Measurements from ENCODE around the gene EP400. TPM values are rescaled to one million over a fixed set of nuclear protein-coding genes. Genes with fewer than 3 reads are reported as not detected.

The EP400 gene
- total and polyA plus RNA-seq, 8 donors, result 5.2 to 39.8 (median 21.6) TPM

DNA sequence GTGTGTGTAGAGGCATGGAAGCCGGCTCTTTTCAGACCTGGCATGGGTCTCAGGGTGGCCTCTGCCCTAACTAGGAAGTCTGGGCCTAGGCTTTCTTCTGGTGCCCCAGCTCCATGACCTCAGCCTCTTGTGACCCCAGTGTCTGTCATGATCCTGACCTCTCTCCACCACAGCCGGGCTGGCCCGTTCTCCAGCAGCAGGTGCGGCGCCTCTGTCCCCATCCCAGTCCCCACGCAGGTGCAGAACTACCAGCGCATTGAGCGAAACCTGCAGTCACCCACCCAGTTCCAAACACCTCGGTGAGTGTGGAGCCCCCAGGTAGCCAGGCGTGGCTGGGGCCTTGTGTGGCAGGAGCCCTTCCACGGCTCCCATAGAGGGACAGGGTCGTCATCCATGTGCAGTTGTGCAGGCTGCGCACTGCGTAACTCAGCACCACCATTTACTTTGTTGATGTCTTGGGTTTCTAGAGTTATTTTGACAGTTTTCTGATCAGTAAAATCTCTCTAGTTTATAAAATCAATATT, 35.5 kb upstream of the EP400 start:
- intact Hi-C loops (cut with DNase I; ENCODE audit: low total_unique reads), result no loop called here
- peaks cover 9 to 20% (median 14%) of the 10 kb centered on the region in 4 donors for H3K4me1 ChIP-seq
- WGBS, 5 donors, result 91 to 94% (median 93%) methylated on average over 13 to 14 of the region's 14 CpGs
- H3K9me3 ChIP-seq, result no peaks in the 10 kb centered on the region
- no peak overlapping the region for H3K27ac ChIP-seq
- no peak overlapping the region for H3K4me3 ChIP-seq
- DNase-seq, result no peak
- H3K27me3 ChIP-seq, result no peaks in the 10 kb centered on the region
- TF ChIP-seq POLR2AphosphoS5 (IDR thresholded peaks at IDR 0.05) (no peak), POLR2A (IDR thresholded peaks at IDR 0.05) (no peak), EP300 (IDR thresholded peaks at IDR 0.05) (no peak)
- TF ChIP-seq, protein P1, sequence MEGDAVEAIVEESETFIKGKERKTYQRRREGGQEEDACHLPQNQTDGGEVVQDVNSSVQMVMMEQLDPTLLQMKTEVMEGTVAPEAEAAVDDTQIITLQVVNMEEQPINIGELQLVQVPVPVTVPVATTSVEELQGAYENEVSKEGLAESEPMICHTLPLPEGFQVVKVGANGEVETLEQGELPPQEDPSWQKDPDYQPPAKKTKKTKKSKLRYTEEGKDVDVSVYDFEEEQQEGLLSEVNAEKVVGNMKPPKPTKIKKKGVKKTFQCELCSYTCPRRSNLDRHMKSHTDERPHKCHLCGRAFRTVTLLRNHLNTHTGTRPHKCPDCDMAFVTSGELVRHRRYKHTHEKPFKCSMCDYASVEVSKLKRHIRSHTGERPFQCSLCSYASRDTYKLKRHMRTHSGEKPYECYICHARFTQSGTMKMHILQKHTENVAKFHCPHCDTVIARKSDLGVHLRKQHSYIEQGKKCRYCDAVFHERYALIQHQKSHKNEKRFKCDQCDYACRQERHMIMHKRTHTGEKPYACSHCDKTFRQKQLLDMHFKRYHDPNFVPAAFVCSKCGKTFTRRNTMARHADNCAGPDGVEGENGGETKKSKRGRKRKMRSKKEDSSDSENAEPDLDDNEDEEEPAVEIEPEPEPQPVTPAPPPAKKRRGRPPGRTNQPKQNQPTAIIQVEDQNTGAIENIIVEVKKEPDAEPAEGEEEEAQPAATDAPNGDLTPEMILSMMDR (IDR thresholded peaks at IDR 0.05), result no peak
- H3K36me3 ChIP-seq, result peaks cover 84 to 95% (median 95%) of the 10 kb centered on the region in 4 donors

DNA sequence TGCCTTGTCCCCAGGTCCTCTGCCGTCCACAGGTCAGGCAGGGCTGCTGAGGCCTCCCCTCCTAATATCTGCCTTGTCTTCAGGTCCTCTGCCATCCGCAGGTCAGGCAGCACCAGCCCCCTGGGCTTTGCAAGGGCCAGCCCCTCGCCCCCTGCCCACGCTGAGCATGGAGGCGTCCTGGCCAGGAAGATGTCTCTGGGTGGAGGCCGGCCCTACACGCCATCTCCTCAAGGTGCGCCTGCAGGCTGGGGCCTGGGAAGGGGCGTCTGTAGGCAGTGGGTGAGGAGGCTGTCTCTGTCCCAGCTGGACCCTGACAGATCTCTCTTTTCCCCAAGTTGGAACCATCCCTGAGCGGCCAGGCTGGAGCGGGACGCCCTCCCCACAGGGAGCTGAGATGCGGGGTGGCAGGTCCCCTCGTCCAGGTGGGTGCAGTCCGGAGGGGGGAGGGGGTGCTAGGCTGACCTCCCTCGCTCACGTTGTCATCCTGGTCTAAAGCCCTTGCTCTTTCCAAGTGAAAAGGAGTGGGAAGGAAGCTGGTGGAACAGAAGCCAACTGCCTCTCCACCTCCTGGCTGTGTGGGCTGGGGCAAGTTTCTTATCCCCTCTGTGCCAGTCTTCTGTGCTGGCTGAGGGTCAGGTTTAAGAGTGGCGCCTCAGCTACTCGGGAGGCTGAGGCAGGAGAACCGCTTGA, 34.6 kb upstream of the EP400 start:
- DNase-seq, result no peak
- Histone ChIP-seq H3K27ac (no peak overlapping the region), H3K36me3 (peaks cover 84 to 95% (median 95%) of the 10 kb centered on the region in 4 donors), H3K4me3 (no peak overlapping the region), H3K4me1 (peaks cover 9 to 20% (median 14%) of the 10 kb centered on the region in 4 donors), H3K9me3 (no peaks in the 10 kb centered on the region), H3K27me3 (no peaks in the 10 kb centered on the region)
- WGBS, 5 donors, result 89 to 96% (median 94%) methylated on average over 11 to 20 of the region's 20 CpGs
- intact Hi-C loops (cut with DNase I; ENCODE audit: low total_unique reads), result no loop called here
- TF ChIP-seq, protein P1 (IDR thresholded peaks at IDR 0.05), result no peak
- TF ChIP-seq POLR2A (IDR thresholded peaks at IDR 0.05) (no peak), EP300 (IDR thresholded peaks at IDR 0.05) (no peak), POLR2AphosphoS5 (IDR thresholded peaks at IDR 0.05) (no peak)

DNA sequence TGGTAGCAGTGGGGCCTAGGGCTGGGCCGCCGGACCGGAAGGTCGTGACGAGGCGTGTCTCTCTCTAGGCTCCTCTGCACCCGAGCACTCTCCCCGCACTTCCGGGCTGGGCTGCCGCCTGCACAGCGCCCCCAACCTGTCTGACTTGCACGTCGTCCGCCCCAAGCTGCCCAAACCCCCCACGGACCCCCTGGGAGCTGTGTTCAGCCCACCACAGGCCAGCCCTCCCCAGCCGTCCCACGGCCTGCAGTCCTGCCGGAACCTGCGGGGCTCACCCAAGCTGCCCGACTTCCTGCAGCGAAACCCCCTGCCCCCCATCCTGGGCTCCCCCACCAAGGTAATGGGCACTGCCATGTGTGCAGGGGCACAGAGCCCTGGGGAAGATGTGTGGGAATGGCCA, 33.9 kb upstream of the EP400 start:
- no peaks in the 10 kb centered on the region for H3K9me3 ChIP-seq
- no peak for TF ChIP-seq POLR2AphosphoS5 (IDR thresholded peaks at IDR 0.05)
- TF ChIP-seq EP300 (IDR thresholded peaks at IDR 0.05), result no peak
- no peak for TF ChIP-seq POLR2A (IDR thresholded peaks at IDR 0.05)
- TF ChIP-seq, protein P1 (IDR thresholded peaks at IDR 0.05), result no peak
- WGBS, 5 donors, result 93 to 98% (median 95%) methylated on average over 11 to 21 of the region's 21 CpGs

DNA sequence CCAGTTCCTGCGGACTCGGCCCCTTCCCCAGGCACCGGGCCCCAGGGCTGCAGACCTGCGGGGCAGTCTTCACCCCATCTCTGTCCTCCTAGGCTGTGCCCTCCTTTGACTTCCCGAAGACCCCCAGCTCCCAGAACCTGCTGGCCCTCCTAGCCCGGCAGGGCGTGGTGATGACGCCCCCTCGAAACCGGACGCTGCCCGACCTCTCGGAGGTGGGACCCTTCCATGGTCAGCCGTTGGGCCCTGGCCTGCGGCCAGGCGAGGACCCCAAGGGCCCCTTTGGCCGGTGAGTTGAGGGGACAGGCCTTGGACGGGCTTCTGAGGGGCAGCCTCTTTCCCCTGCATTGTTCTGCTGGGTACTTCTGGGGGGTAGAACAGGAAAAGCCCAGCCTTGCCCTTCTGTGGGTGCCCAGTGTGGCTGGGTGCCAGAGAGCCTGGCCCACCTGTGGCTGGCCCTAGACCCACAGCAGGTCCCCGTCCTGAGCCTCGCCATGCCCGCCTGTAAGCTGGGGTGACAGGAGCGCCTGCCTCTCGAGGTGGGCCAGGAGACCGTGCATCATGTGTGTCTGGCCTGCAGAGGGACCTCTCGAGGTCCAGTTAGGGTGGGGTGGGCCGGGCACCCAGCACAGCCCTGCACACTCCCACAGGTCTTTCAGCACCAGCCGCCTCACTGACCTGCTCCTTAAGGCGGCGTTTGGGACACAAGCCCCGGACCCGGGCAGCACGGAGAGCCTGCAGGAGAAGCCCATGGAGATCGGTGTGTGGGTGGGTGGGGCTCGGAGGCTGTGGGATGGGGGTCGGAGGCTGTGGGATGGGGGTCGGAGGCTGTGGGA, 33.2 kb upstream of the EP400 start:
- TF ChIP-seq POLR2A (IDR thresholded peaks at IDR 0.05), result no peak
- TF ChIP-seq, protein P1 (IDR thresholded peaks at IDR 0.05), result no peak
- no peak for TF ChIP-seq POLR2AphosphoS5 (IDR thresholded peaks at IDR 0.05)
- TF ChIP-seq EP300 (IDR thresholded peaks at IDR 0.05), result no peak
- WGBS, 5 donors, result 88 to 92% (median 91%) methylated on average over 14 to 36 of the region's 36 CpGs
- H3K27me3 ChIP-seq, result no peaks in the 10 kb centered on the region
- H3K27ac ChIP-seq, result peak overlapping the region in 1 of 5 donors; percentile 34
- peaks cover 84 to 95% (median 95%) of the 10 kb centered on the region in 4 donors for H3K36me3 ChIP-seq
- intact Hi-C loops (cut with DNase I; ENCODE audit: low total_unique reads), result no loop called here
- H3K4me3 ChIP-seq, result no peak overlapping the region
- no peaks in the 10 kb centered on the region for H3K9me3 ChIP-seq
- no peak for DNase-seq
- peaks cover 9 to 17% (median 14%) of the 10 kb centered on the region in 4 donors for H3K4me1 ChIP-seq

More for the DNA sequence above, 33.9 kb upstream of the EP400 start:
- Histone ChIP-seq H3K27me3 (no peaks in the 10 kb centered on the region), H3K4me3 (no peak overlapping the region), H3K27ac (no peak overlapping the region), H3K36me3 (peaks cover 84 to 95% (median 95%) of the 10 kb centered on the region in 4 donors), H3K4me1 (peaks cover 9 to 20% (median 14%) of the 10 kb centered on the region in 4 donors)
- intact Hi-C loops (cut with DNase I; ENCODE audit: low total_unique reads), result no loop called here
- no peak for DNase-seq
